GM21528 (cell line): Measurements from ENCODE around the gene LAMA4.

ENCODE experiments used
- ATAC-seq: cut with Tn5 transposase; IDR thresholded peaks from one replicate; pipeline ENCODE4 v1.9.1; 2021; ENCODE audit warnings: mild to moderate bottlenecking, moderate library complexity; ENCODE audit not compliant: unreplicated experiment, low FRiP score

The LAMA4 gene

DNA sequence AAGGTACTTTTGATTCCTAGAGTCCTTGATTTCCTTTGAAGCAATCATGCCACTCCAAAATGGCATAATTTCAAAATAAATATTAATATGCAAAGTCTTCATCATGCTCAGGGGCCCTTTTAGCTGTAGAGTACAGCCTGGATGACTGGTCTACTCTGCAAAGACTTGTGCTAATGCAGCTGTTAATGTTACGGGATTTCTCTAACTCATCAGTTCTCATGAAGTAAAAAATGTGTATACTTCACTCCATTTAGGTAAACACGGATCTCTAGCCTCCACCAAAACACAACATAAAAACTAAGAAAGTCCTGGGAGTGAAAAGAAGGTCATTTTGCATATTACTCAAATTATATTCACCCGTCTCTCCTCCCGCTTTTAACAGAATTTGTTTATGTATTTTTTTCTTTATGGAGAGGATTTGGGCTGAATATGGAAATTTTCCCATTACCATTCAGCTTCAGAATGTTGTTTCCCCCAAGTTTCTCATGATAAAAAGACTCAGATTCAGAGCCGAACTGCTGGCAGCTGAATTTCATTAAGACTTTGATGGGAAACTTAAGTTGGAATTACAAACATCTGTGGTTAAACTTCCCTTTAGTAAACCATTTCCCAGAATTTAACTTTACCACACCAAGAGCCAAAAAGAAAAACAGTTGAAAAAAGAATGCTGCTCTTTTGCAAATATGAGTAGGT, 8.7 kb downstream of the LAMA4 start:
- no peak for ATAC-seq

DNA sequence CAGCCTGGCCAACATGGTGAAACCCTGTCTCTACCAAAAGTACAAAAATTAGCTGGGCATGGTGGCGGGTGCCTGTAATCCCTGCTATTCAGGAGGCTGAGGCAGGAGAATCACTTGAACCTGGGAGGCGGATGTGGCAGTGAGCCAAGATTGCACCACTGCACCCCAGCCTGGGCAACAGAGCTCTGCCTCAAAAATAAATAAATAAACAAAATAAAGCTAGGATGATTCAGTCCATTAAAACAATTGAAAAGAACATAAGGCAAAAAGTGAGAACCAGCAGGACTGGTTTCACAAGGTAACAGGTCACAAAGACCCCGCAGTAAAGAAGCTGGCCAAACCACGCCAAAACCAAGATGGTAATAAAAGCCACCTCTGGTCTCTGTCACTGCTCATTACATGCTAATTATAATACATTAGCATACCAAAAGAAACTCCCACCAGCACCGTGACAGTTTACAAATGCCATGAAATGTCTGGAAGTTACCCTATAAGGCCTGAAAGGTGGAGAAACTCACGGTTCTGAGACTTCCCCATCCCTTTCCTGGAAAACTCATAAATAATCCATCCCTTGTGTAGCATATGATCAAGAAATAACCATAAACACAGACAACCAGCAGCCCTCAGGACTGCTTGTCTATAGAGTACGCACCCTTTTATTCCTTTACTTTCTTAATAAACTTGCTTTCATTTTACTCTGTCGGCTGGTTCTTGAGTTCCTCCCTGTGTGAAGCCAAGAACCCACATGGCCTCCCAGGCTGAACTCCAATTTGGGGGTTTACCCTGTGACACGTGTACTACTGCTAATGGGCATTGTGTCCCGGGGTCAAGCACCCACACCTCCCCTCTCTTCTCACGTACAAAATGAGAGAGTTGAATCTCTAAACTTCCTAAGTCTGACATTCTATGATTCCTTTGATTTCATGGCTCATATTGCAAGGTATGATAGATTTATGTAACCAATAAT, 10.2 kb downstream of the LAMA4 start:
- ATAC-seq: no peak

DNA sequence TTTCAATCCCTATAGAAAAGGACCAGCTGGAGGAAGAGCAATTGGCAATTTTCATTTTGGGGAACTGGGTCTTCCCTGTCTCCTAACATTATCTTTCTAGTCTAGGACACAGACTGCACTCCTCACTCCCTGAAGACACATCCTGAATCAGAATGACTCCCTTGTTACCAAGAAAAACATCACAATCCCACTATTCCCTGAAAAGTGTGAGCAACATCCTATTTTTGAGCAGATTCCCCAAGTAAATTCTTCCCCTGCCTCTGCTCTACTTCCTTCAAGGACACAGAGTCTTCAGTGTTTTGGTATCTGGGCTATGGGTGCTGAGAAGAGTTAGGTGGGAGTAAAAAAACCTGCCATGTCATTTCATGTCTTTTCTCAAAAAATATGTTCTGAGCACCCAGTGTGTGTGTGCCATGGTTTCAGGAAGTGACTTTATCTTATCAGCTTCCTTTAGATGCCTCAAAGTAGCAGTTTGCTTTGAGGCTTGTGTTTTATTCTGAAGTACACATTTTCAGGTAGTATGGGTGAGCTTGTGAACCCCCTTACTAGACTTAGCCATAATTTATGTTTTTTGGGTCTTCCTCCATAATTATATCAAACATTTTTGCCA, 12.4 kb downstream of the LAMA4 start:
- ATAC-seq: no peak

DNA sequence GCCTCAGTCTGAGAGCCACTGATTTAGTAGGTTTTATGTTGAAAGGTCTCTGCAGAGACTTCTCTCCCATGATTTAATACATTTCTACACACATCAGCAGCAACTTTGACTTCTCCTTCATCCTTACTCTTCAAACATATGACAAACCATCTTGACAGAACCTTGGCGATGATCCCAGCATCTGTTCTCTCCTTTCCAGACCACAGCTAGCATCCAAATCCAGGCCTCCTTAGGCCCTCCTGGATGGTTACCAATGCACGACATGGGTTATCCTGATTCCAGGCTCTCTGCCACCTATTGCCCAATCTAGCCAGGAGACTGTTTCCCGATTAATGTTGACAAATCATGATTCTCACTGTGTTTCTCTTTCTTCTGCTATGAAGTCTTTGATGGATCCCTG, 16.8 kb downstream of the LAMA4 start:
- no peak for ATAC-seq

DNA sequence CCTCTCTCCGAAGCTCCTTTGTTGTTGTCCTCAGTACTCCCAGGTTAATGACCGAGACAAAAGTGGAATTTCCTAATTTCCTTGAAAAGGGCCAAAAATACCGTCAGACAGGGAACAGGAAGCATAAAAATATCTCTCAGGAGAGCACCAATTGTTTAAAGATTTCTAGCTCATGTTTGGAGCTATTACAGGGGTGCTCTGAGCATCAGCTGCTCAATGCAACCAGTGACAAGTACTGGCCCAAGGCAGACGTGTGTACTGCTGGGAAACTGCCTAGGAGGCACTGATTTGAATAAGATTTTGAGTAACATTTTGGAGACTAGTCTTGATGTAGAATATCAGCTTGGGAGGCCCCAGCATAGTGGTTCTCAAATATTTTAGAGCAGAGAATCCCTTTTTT, 17.3 kb downstream of the LAMA4 start:
- no peak for ATAC-seq

DNA sequence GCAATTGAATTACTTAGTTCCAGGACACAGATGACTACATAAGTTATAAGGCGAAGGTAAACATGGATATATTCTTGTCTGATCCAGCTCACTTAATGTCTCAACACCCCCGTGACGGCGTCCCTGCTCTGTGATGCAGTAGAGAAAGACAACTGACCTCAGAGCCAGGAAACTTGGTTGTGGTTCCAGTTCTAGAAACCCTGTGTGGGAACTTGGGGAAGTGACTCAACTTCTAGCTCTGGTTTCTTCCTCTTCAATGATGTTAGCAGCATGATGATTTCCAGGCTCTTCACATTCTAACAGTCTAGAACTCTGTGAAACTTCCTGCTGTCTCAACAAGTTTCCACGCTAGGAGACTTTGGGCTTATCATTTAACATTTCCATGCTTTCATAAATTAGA, 18.4 kb downstream of the LAMA4 start:
- ATAC-seq: no peak

DNA sequence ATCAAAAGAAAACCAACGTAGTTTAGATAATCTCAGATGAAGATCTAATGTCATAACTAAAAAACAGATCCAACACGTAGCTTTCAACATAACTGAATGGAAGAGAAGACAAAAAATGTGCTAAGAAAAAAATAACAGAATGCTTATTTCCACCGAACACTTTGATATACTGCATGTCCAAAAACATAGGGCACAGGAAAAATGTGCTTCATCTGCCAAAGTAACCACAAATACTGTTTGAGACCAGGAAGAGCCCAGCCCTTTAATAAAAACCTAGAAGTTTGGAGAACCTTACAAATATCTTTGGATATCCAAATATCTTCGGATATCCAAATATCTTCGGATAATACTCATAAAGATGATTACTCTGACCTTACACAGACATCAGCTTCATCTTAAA, 19.8 kb downstream of the LAMA4 start:
- ATAC-seq: no peak

DNA sequence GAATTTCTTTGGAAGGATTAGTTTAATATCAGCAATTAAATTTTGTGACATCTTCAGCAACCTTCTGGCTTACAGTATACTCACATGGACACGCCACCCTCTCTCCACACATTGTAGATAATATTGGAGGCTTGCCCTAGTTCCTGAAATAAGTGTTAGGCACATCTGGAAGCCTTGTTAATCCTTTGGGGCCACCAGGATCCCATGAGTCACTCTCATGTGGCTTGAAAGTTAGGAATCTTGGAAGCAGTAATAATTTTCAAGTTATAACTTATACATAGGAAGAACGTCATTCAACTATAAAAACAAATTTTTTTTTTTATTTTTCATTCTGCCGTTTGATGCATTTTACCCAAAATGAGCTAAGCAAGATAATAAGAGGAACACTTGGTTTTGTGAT, 20.5 kb downstream of the LAMA4 start:
- ATAC-seq: no peak

DNA sequence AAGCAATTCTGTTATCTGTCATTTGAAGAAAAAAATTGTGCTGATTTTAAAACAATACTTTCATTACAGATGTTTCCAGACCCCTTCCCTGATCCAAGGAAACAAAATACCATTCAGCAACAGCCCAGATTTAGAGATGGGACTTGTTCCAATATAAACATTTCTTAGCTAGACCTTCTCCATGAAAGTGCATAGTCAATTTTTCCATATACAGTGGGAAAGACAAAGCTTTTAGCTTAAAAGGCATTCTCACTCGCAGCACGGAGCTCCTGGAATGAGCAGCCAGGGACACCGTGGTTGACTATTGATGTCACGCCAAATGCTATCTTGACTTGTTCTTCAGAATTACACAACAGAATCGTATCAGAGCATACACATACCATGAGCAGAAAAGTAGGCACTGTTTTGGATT, 21.5 kb downstream of the LAMA4 start:
- ATAC-seq: no peak

DNA sequence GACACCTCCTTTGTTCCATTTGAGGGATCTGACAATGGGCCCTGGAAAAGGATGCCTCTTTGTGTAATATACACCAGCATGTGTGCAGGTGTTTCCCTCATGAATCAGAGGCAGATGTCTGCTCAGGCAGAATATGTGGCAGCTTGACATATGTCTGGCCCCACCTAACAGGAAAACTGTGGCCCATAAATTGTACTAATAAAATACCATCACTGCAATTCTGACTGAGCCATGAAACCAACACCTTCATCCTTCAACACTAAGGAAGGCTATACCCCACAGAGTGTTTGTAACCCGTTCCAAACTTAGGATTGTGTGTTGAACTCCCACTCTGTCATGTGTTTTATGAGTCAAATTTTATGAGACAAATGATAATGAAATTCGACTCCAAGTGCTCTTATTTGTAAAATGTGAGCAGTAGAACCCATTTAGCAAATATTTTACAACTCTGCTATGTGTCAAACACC, 22.7 kb downstream of the LAMA4 start:
- no peak for ATAC-seq

DNA sequence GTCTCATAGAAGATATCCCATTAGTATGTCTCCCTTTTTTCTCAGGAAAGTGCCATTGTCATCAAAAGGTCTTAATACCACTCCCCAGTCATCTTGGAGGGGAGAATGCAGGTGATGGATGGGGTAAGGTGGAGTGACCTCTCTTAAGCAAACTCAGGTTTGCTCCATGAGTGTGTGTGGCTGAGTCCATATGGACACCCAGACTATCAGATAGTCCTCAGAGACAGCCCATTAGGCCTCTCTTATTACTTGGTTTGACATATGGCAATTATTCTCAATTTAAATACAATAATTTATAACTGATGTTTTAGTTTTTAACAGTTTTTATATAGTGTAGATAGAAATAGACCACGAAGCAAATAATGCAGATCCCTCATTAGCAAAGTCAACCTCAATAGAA, 23.2 kb downstream of the LAMA4 start:
- no peak for ATAC-seq

DNA sequence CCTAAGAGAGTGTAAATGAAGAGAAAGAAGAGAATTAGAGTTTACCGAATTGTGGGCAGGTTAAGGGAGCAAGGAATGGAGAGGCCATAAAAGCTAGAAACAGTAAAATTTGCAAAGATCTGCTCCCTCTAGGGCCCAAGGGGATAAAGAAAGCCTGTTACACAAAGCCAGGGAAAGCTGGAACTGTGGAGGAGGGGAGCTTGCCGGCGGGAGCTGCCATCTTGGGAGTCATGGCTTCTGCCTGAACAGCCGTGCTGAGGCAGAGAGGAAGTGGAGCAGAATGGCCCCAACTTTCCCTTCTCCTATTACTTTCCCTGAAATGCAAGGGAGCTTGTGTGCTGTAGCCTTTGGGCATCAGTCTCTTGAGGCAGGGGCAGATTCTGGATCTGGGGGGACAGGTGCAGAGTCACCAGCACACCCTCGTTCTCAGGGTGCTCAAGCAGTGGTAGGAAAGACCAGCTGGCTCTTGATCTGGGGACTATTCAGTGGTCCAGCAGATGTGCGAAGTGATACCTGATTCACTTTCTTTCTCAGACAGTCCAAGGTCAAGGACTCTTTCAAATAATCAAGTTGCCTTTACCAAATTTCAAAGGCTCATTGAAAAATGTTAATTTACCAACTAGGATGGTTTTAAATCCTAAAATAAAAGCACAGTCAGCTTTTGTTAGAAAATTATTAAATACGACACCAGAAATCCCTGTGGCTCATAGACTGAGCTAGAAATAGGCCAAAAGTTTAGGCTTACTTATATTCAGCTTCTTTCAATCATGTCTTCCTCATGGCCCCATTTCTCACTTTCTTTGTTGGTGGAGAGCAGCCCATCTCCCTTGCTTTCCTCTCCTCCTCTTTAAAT, 25.7 kb downstream of the LAMA4 start:
- ATAC-seq: no peak

DNA sequence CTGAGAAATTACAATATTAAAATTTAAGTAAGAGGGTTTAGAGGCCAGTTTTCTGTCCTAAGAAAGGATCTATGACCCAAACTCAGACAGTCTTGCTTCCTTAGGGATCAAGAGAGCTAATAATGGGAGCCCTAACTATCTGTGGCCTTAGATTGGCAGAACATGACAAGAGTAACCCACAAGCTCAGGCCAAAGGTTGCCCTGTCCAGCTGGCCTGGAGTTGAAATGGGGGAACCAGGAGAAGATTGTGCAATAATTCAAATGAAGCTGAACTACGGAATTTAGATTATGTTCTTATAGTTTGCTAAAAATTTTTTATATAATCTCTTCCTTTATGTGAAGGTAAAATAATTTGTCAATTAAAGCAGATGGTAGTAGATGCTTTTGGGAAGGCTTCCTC, 26.4 kb downstream of the LAMA4 start:
- no peak for ATAC-seq

DNA sequence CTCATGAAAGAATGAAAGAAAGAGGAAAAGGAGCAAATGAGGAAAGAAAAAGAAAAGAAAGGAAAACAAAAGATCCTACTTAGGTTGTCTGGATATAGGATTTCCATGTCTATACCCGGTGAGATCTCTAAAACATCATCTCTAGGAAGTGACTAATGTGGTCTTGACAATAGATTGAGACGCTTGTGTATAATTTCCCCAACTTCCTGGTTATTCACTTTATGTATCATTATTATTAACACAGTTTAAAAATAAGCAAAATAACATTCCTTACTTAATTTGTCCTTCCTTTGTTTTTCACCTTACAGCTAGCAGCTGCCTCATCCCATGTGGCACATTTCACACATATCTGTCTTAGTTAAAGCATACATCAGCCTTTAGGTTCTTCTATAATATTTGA, 27.0 kb downstream of the LAMA4 start:
- ATAC-seq: no peak

DNA sequence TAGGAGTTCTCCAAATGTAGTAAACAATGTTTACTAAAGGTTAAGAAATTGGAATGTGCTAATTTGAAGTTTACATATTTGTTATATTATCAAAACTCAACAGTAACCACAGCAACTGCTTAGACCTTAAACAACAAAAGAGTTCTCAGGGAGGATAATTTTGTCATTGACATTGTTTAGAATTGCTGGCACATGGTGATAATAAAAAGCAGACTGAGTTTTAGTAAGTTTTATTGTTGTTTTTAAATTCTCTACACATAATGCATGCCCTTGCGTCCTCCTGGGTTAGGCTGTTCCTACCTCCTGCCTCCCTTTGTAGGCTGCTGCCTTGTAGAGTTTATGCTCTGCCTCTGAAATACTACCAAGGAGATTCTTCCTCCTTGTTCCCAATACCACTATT, 28.7 kb downstream of the LAMA4 start:
- ATAC-seq: no peak

DNA sequence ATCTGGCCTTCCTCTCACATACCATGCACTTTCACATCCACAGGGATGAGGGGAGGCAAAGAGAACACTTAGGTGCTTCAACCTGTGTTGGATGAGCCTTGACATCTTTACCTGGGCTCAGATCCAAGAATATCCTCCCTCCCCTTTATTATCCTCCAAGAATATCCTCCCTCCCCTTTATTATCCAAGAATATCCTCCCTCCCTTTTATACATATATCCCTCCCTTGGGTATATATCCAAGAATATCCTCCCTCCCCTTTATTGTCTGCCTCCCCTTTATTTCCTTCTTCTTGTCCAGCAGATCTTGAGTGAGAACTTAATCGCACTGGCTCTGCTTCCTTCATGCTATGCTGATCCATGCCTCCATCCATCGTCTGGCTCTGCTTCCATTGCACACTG, 30.3 kb downstream of the LAMA4 start:
- no peak for ATAC-seq

DNA sequence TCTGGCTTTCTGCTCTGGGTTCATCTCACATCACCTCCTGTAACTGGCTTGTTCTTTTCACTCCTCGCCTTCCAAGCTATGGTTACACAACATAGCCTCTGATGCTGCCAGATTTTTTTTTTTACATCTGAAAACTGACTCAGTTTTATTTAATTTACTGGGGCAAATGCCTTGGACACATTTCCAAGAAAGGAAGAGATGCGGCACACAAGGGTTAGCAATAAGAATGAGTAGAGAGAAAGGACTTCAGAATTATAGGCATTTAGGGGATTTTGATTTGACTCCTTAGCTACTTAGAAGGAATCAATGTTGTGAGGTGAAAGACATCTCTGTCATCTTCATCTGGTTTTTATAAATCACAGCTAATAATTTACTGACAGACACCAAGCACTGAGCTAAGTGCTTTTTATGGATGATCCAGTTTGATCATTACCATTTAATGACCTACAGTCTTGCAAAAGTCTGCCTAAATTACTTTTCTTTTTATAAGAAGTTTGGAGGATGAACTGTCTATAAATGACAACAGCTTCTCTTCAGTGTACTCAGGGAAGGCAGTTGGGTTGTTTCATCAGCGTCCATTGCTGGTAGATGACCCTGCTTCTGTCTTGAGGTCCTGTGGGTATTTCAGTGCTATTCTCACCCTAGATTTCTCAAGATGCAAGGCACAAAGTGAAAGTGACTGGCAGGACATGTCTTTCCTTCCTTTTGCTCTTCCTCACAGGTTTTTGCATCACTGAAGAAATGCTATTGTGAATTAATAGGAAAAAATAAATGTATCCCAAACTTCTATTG, 31.1 kb downstream of the LAMA4 start:
- no peak for ATAC-seq

DNA sequence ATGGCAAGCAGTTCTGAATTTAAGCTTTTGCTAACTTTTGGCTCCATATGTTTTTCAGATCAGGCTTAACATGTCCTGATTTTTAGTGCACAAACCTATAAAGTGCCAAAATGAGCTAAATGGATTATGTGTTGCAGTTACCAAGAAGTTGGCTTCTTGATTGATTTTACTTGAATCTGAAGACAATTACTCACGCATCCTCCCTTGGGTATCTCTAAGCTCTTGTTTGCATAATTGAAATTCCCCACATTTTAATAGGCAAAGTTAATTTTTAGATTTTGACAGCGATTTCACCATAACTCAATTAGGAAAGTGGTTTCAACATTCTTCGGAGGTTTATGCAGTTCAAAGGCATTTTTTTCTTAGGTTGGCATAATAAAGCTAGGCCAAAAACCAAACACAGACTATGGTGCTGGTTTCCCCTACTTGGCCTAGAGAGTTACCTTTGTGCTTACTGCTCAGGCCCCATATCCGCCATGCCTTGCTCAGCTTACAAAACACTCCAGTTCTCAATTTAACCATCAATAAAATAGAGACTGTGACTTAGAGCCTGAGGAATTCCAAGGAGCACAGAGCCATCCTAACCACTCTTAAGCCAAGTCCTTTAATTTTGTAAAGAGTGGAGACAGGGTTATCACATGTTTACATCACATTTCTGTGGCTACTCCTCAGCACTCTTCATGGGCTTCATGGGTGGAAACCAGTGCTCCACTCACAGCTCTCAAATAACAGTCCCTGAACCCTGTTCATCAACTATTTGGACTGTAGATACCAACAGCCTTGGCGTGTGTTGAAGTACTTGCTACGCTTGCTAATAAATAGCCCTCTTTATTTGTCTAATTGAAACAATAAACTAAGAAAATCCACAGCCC, 32.1 kb downstream of the LAMA4 start:
- no peak for ATAC-seq

DNA sequence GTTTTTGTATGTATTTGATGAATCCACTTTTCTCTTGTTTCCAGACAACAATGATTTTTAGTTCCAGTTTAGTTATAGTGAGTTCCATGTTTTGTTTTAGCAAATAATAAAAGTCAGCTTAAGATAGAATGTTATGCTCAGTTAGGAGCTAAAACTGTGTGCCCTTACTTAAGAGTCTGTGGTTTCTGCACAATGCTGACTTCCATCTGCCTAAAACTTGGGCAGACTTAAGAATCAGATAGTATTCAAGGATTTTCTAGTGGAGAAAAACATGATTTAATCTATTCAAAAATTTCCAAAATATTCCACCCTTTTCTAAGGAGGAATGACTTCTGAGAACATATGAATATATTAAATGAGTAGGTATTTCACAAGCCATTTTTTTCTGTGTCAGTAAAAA, 32.8 kb downstream of the LAMA4 start:
- ATAC-seq: no peak
